GM19438 (cell line): ENCODE data around the gene CYP2W1.

Experiments
- ATAC-seq: cut with Tn5 transposase; IDR thresholded peaks from one replicate; pipeline ENCODE4 v1.9.1; 2021; ENCODE audit warnings: low read depth; ENCODE audit not compliant: unreplicated experiment

The CYP2W1 gene

DNA sequence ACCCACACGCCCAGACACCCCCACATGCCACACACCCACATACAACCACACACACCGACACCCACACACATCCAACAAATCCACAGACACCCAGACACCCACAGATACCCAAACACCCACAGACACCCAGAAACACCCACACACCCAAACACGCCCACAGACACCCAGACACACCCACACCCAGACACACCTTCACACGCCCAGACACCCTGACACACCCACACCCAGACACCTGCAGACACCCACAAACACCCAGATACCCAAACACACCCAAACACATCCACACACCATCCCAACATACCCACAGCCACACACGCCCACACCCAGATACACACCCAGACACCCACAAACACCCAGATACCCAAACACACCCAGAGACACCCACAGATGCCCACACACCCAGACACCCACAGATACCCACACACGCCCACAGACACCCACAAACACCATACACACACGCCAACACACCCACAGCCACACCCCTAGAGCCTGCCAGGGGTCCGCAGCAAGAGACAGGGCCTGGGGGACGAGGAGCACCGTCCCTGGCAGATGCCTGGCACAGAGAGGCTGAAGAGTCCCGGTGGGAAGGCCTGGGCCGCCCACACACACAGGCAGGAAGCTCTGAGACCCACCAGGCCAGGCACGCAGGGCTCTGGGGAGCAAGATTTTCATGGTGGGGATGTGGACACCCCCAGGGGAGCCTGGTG is 28.5 kb downstream of the CYP2W1 start:
- no peak for ATAC-seq

DNA sequence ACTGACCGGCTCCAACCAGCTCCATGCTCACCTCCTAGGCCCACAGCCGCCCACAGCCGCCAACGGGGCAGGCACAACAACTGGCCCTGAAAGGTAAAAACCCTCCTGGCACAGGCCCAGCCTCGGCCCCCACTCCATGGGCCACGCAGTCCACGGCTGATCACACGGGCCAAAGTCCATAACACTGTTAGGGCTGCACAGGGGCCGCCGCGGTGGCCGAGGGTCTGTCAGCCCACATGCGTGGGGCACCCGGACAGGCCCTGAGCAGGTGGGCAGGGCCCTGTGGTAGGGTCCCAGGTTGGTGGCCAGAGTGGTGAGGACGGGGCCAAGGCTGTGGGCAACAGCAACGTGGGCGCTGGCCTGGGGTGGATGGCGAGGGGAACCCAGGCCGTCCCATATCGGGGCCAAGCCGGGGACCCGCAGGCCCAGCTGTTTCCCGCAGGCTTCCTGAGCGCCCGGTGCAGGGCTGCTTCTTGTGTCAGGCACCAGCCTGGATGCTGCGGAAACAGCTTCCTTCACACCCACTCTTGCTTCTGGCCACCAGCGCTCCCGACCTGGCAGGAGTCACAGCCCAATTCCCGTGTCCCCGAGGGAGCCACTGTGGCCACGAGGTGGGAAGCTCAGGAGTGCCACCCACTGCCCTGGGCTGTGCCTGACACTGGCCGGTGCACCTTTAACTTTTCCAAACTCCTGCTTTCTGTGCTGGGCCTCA is 29.2 kb downstream of the CYP2W1 start:
- no peak for ATAC-seq

DNA sequence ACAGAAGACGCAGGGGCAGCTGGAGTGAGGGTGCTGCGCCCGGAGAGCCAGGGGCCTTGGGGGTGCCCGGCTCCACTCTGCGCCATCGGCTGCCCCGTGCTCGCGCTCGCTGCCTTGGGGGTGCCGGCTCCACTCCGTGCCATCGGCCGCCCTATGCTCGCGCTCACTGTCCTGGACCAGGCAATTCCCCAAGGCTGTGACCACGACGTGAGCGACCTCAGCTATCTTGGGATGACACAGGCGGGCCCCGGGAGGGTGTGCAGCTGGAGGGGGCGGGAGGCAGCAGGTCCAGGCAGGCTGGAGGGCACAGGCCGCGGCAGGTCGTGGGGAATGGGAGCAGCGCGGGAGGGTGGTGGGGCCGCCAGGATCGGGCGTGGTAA is 29.7 kb downstream of the CYP2W1 start:
- ATAC-seq, result no peak

DNA sequence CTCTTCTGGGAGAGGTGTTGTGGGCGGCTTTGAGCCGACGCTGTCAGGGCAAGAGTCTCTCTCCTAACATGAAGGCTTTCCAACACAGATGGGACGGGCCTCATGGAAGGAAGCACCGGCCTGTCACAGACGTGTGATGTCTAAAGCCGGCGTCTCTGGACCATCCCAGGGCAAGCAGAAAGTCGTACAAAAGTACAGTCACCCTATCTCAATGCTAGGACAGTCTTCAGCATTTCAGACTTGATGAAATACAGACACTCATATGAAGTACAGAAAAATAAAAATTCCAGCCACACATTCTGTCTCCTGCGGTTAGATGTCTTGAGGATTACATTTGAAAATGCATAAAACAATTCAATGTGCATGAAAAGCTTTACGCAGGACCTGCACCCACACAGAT is 30.6 kb downstream of the CYP2W1 start:
- no peak for ATAC-seq

DNA sequence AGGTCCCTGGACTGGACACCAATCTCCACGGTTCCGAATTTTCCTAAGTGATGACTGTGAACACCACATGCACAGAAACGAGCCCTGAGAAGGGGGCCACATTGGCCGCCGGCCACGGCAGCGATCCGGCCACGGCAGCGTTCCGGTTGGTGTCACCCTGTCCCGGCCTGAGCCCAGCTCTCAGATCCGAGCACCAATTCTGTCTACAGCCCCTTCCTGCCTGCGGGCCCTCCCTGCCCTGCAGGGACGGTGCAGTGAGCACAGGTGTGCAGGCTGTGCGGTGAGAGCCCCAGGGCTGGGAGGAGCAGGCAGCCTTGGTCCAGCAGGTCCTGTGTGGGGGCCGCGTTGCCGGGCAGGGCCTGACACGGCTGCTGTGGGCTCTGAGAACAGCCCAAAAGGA is 31.7 kb downstream of the CYP2W1 start:
- no peak for ATAC-seq

DNA sequence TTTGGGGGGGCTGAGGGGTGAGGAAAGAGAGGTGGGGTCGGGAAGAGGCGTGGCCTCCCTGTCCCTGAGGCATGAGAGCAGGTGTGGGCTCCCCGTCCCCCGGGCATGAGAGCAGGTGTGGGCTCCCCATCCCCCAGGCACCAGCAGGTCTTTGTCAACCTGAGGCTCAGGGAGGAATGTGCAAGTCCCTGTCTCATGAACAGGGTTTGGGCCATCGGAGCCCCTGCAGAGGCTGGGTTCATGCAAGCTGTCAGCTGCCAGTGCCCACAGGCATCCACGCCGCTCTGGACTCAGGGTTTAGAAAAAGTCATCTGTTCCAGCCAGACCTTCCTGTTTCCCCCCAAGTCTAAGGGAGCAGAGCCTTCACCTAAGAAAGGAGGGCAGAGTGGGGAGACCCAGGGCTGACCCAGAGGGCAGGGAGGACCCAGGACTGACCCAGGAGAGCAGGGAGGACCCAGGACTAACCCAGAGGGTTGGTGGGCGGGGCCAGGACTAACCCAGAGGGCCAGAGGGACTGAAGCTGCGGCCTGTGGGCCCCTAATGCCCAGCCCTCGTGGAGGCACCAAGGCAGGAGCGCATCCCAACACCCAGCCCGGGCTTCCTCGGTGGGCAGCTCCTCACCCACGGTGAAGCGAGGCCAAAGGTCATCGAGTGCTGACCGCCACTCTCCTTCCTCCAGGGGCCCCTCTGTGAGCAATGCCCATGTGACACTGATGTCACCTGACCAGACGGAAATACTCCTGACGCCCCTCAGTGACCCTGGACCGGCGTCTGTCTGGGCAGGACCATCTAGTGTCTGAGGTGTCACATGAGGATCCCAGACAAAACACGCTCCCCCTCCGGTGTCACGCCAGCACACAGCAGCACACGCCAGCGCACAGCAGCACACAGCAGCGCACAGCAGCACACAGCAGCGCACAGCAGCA is 32.5 kb downstream of the CYP2W1 start:
- ATAC-seq, result no peak

DNA sequence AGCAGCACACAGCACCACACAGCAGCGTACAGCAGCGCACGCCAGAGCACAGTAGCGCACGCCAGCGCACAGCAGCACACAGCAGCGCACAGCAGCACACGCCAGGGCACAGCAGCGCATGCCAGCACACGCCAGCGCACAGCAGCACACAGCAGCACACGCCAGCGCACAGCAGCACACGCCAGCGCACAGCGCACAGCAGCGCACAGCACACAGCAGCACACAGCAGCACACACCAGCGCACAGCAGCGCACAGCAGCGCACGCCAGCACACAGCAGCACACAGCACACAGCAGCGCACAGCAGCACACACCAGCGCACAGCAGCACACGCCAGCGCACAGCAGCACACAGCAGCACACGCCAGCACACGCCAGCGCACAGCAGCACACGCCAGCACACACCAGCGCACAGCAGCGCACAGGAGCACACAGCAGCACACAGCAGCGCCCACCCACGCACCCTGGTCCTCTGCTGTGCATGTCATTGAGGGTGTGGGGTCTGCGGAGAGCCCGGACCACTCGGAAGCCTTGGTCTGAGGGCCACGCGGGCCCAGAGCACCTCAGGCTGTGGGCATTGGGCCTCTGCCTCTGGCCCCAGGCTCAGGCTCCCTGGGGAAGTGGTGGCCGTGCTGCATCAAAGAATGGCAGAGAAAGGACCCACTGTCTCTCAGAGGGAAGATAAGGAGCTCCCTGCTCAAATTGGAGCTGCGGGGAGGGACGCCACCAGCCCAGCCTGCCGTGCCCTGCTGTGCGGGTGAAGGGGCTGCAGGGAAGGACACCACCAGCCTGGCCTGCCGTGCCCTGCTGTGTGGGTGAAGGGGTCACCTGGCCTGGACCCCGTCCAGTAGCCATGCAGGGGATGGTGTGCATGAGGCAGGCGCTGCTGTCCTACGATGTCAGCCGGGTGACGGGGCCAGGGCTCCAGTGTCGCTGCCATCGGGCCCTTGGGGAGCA is 33.9 kb downstream of the CYP2W1 start:
- no peak for ATAC-seq

DNA sequence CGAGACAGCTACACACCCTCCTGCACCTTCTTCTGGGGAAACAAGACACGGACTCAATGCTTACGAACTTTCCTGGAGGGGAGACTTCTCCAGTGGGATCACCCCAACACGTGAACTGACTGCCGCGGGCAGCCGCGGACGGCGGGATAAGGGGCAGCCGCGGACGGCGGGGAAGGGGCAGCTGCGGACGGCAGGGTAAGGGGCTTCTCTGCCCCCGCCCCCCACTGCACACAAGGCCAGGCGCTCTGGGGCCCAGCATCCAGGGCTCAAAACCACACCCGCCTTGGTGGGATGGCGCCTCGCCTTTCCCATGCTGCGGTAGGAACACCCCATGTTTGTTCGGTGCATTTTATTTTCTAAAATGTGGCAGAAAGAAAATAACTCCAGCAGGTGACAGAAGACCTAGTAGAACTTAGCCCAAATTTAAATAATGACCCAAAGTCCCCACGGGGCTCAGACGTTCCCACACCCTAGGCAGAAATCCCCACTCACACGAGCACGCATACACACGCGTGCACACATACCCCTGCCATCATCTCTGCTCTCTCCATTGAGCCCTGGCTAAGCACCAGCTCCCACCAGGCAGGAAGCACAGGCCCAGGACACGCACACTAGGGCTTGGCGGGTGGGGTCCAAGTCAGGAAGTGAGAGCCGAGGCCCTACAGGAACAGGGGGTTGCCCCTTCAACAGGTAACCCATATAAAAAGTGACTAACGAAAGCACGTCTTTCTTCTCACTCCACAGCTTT is 34.8 kb downstream of the CYP2W1 start:
- no peak for ATAC-seq

DNA sequence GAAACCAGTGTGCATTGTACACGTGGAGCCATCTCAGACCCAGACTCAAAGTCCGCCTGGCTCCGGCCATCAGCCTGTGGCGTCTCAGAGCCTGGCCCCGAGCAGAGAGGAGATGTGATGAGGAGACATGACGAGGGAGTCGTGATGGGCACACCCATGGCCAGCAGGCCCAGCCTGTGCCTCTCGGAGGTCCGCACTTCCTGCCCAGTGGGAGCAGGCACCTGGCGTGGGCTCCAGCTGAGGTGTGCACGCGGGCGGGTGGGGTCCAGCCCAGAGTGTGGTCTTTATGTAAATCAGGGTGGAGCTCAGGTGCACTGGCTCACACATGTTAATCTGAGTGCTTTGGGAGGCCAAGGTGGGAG is 35.3 kb downstream of the CYP2W1 start:
- no peak for ATAC-seq

DNA sequence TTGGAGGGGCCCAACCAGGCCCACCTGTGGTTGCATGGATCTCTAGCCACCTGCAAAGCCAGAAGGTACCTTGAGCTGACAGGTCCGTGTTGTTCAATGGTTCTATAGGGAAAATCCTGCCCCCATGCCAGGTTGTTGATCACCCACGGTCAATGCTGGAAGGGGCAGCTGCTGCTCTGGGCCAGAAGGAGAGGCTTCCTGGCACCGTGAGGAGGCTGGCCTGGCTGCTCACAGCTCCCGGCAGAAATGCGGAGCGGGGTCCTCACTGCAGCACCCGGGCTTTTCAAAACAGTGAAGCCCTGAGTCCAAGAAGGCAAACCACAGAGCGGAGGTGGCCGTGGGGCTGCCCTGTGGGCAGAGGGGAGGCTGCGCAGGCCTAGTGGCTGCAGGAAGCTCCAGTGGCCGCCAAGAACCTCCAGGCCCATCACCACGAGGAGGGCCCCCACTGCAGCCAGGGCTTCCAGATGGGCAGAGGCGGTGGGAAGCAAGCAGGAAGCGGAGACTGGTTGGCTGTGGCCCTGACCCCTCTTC is 36.3 kb downstream of the CYP2W1 start:
- ATAC-seq, result no peak

DNA sequence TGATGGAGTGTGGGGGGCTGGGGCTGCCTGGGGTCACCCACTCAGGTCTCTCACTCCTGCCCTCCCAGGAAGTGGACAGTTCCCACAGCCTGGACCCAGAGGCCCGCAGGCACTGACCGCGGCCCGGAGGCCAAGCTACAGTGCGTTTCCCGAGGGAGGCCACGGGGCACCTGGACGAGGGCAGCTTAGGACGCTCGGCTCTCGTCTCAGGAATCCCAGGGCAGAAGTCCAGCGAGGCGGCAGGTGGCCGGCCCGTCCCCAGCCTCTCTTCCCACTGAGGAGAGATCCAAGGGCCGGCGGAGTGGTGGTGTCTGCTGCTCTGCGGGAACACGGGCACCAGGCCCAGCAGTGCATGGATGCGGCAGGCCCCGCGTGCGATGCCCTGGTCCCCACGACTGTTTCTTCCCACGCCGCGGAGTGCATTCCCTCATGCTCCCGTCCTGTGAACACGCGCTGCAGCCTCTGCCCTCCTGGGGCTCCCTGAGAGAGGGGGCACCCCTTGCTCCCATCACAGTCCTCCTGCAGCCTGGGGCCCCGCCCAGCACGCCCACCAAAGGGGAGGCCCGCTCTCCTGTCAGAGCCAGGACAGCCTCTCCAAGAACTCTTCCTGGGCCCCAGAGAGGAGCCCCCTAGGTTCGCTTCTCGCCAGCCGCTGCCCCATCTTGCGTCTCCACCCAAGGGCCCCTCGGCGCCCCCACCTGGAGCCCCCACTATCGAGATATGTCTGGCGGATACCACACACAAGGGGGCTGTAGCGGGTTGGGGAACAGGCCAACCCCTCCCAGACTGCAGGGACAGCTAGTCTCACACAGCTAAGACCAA is 37.0 kb downstream of the CYP2W1 start:
- ATAC-seq, result no peak

DNA sequence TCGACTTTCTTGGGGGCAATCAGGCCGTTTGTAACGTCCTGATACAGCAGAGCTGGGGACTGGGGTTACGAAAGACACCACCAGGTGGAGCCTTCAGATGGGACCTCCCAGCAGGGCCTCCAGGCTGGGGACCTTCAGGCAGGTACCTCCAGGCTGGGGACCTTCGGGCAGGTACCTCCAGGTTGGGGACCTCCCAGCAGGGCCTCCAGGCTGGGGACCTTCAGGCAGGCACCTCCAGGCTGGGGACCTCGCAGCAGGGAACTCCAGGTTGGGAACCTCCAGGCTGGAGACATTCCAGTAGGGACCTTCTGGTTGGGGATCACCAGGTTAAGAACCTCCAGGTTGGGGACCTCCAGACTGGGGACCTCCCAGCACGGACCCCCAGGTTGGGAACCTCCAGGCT is 37.9 kb downstream of the CYP2W1 start:
- no peak for ATAC-seq

DNA sequence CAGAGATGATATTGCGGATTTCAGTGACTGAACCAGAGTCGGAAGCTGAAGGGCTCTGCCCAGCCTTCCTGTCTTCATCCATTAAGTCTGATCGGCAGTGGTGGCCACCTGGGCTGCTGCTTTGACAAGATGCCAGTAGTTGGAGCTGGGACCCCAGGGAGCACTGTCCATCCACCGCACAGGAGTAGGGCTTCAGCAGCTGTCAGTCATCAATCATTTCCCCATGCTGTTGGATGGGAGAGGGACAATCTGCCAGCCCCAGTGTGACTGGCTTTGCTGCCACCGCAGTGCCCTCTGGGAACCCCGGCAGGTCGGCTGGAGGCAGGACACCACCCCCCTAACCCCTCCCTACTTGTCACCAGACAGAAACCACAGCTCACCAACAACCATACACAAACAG is 38.4 kb downstream of the CYP2W1 start:
- ATAC-seq, result no peak

DNA sequence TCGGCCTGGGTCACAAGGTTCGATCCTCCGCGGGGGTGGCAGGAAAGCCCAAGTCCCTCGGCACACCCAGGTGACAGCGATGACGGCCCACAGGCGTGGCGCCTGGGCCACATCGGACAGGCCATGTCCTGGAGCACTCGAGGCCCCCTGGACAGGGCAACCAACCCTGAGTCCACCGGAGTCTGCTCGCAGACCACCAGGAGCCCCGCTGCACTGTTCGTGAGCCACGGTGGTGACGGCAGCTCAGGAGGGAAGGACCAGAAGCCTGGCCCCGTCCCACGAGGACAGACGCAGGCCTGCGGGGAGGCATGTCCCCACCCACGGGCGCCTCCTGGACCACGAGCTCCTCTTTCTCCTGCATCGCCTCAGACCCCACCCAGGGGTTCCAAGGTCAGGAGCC is 39.0 kb downstream of the CYP2W1 start:
- ATAC-seq, result no peak

DNA sequence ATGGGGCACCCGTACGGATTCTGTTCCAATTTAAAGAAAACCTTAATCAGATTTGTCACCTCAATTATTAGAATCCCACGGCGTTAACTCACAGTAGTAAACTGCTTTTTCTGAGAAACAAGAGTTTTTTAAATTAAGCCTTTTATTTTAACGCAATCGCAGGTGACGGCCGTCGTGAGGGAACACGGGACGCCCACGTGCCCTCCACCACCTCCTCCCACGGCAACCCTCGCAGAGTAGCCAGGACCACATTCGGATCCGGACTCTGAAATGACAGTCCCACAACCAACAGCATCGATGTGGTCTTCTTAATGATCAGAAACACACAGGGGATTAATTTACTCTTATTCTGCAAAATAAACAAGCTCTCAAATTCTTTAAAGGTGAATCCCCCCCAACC is 39.4 kb downstream of the CYP2W1 start:
- ATAC-seq, result no peak

DNA sequence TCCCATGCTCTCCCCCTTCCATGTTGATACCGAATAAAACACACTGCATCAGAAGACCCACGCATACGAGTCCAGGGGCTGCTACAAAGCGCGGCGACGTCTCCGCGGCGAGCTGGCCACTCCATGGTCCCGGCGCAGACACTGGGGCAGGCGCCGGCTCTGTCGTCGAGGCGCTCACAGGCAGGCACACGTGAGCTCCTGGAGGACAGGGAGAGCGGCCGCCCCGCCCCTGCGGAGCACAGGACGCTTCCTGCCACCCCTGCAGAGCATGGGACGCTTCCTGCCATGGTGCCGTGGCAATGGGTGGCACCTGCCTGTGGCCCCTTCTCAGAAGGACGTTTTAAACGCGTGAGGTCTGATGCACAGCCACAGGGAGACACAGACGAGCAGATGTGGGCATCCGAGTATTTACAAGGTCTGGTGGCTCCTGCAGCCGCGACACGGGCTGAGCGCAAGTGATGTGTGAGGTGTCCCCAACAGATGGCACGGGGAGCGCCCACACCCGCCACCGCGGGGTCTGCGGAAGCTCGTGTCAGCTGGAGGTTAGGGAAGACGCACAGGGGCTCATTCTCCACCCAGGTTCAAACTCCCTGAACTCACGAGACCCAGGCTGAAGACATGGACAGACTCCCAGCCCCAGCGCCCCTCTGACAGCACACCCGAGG is 40.0 kb downstream of the CYP2W1 start:
- ATAC-seq, result no peak

DNA sequence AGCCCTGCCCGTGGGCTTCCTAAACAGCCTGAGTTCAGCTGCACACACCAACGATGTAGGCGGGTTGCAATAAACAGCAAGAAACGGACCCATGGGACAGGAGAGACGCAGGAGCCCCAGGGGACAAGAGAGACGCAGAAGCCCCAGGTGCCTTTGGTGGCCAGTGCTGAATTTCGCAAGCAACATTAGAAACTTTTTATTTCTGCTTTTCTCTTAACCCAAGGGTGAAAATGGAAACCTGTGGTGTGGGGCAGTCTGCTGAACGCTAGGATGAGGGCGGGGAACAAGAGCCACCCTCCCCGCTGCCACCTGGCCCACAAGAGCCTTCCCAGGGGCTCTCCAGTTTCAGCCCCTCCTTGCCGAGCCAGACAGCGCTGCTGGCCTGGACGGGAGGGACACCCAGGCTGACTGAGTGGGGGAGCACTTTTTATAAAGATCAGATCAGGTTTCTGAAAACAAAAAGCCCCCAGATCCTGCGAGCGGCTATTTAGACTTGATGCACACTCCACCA is 41.4 kb downstream of the CYP2W1 start:
- peak; percentile 66 for ATAC-seq
